ENCODE data around the gene TRAPPC1. TPM values are rescaled to one million over a fixed set of nuclear protein-coding genes. Genes with fewer than 3 reads are reported as not detected.

TRAPPC1 gene
- total RNA-seq, 4 donors from 2014 or later = 42.7 to 70.9 (median 68.8) TPM

DNA sequence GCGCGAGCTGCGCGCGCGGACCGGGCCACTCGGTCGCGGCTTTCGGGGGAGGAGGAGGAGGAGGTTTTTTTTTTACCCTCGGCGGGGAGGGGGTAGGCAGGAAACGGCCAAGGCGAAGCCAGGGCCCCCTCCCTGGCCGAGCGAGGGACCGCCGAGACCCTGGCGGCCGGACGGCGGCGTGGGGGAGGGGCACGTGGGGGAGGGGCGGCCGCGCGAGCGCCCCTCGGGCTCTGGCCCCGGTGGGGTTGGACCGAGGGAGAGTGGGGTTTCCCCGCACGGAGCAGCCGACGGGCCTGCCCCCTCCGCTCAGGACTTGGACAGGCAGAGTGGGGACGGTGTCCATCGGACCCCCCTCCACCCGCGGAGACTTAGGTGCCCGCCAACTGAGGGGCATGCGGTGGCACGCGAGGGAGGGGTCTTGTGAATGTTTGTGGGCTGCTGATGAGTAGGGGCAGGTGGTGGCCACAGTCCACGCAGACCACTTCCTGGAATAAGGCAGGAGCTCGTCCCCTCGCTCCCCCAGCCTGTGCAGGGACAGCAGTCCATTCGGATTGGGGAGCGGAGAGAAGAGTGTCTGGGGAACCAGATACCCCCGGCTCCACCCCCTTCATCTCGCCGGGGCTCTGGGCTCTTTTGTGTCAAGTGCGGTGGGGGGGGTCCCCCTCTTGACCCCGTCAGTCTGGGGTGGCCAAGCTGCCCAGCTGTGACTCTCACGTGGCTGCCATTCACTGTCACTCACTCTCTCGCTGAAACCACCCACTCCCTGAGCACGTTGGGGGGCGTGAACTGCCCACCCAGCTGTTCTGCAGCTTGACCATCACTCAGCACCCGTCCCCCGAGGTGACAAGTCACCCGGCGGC is 46.1 kb downstream of the TRAPPC1 start:
- H3K27ac ChIP-seq = peak overlapping the region; percentile 93 to 99 (median 96)
- H3K4me3 ChIP-seq = peak overlapping the region; percentile 70 to 85 (median 80)
- H3K4me1 ChIP-seq = peaks cover 39 to 81% (median 70%) of the 10 kb centered on the region in 4 donors
- H3K9me3 ChIP-seq = no peaks in the 10 kb centered on the region
- no peaks in the 10 kb centered on the region for H3K36me3 ChIP-seq
- TF ChIP-seq EP300 (IDR thresholded peaks at IDR 0.05; ENCODE audit: low read depth) (no peak), POLR2AphosphoS5 (IDR thresholded peaks at IDR 0.05) (peak in 1 of 3 donors; percentile 9), POLR2A (IDR thresholded peaks at IDR 0.05) (no peak)
- TF ChIP-seq, protein P1, sequence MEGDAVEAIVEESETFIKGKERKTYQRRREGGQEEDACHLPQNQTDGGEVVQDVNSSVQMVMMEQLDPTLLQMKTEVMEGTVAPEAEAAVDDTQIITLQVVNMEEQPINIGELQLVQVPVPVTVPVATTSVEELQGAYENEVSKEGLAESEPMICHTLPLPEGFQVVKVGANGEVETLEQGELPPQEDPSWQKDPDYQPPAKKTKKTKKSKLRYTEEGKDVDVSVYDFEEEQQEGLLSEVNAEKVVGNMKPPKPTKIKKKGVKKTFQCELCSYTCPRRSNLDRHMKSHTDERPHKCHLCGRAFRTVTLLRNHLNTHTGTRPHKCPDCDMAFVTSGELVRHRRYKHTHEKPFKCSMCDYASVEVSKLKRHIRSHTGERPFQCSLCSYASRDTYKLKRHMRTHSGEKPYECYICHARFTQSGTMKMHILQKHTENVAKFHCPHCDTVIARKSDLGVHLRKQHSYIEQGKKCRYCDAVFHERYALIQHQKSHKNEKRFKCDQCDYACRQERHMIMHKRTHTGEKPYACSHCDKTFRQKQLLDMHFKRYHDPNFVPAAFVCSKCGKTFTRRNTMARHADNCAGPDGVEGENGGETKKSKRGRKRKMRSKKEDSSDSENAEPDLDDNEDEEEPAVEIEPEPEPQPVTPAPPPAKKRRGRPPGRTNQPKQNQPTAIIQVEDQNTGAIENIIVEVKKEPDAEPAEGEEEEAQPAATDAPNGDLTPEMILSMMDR (IDR thresholded peaks at IDR 0.05) = peak in 1 of 5 experiments; percentile 4
- peak; percentile 55 for DNase-seq
- intact Hi-C loops (cut with DNase I; ENCODE audit: low total_unique reads) (no loop called here), in situ Hi-C loops (cut with MboI; ENCODE audit: low pct_ligation_motif_present in 1 of 4, low pct_unique_long_range_greater_than_20kb in 1 of 4, low sequenced_read_pairs in 3 of 4) (no loop called here)
- WGBS, 2 donors (ENCODE audit: low coverage in 1 of 2) = 1% methylated on average over 38 of the region's 64 CpGs; no CpG with 5 or more reads in 1 of the 2 donors
- no peaks in the 10 kb centered on the region for H3K27me3 ChIP-seq

DNA sequence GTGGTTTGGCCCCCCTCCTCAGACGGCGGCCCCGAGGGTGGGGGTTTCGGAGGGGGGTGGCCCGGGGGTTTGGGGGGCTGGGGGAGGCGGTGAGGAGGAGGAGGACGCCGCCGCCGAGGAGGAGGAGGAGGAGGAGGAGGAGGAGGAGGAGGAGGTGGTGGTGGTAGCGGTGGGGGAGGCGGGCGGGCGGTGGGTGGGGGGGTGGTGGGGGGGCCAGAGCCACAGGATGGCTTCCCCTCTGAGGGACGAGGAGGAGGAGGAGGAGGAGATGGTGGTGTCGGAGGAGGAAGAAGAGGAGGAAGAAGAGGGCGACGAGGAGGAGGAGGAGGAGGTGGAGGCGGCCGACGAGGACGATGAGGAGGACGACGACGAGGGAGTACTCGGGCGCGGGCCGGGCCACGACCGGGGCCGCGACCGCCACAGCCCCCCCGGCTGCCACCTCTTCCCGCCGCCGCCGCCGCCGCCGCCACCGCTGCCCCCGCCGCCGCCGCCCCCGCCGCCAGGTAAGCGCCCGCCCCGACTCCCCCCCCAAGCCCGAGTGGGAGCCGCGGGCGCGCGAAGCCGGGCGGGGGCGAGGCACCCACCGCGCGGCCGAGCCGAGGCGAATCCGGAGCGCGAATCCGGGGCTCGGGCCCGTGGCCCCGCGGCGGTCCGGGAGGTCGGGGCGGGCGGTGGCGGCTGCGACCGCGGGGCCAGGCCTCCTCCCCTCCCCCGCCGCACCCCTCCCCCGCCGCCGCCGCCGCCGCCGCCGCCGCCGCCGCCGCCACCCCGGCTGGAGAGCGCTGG is 47.0 kb downstream of the TRAPPC1 start:
- peak; percentile 22 for DNase-seq
- 0% methylated on average over 1 to 24 of the region's 100 CpGs for WGBS, 2 donors (ENCODE audit: low coverage in 1 of 2)
- Histone ChIP-seq H3K27ac (peak overlapping the region; percentile 93 to 99 (median 96)), H3K4me1 (peaks cover 35 to 84% (median 68%) of the 10 kb centered on the region in 4 donors), H3K9me3 (no peaks in the 10 kb centered on the region), H3K27me3 (no peaks in the 10 kb centered on the region), H3K4me3 (peak overlapping the region; percentile 70 to 85 (median 80)), H3K36me3 (peaks cover 0 to 3% (median 0%) of the 10 kb centered on the region in 4 donors)
- intact Hi-C loops (cut with DNase I; ENCODE audit: low total_unique reads) (no loop called here), in situ Hi-C loops (cut with MboI; ENCODE audit: low pct_ligation_motif_present in 1 of 4, low pct_unique_long_range_greater_than_20kb in 1 of 4, low sequenced_read_pairs in 3 of 4) (no loop called here)
- TF ChIP-seq EP300 (IDR thresholded peaks at IDR 0.05; ENCODE audit: low read depth) (no peak), POLR2A (IDR thresholded peaks at IDR 0.05) (no peak), POLR2AphosphoS5 (IDR thresholded peaks at IDR 0.05) (no peak)
- TF ChIP-seq, protein P1 (IDR thresholded peaks at IDR 0.05) = no peak

DNA sequence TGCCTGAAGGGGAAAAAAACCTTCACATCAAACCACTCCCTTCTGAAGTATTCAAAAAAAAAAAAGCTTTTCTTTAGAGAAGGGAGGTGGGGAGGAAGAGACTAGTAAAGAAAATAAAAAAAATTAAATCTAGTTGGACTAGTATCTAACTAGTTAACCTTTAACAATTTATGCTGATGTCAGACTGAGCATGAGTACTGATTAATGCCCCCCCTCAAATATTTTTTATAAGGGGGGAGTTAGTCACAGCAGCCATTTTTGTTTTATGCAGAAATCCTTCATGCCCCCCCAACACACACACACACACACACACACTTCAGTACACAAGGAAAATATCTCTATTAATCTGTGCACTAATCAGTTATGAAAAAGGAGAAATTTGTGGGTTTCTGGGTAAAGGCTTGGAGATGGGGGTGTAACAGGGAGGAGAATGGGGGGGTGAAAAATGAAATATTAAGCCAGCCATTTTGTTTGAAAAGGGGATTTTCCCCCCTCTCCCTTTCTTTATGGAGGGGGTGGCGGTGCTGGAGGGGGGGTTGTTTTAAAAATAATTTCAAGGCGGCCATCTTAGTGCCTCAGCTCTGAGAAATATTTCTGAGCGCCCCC is 47.9 kb downstream of the TRAPPC1 start:
- Histone ChIP-seq H3K27me3 (no peaks in the 10 kb centered on the region), H3K9me3 (no peaks in the 10 kb centered on the region), H3K36me3 (peaks cover 0 to 11% (median 0%) of the 10 kb centered on the region in 4 donors), H3K4me1 (peaks cover 26 to 81% (median 59%) of the 10 kb centered on the region in 4 donors), H3K4me3 (peak overlapping the region in 3 of 4 donors; percentile 78 to 85 (median 83)), H3K27ac (peak overlapping the region; percentile 93 to 99 (median 96))
- no peak for DNase-seq
- in situ Hi-C loops (cut with MboI; ENCODE audit: low pct_ligation_motif_present in 1 of 4, low pct_unique_long_range_greater_than_20kb in 1 of 4, low sequenced_read_pairs in 3 of 4) = no loop called here
- intact Hi-C loops (cut with DNase I; ENCODE audit: low total_unique reads) = no loop called here
- no peak for TF ChIP-seq EP300 (IDR thresholded peaks at IDR 0.05; ENCODE audit: low read depth)
- TF ChIP-seq, protein P1 (IDR thresholded peaks at IDR 0.05) = no peak
- no peak for TF ChIP-seq POLR2A (IDR thresholded peaks at IDR 0.05)
- no peak for TF ChIP-seq POLR2AphosphoS5 (IDR thresholded peaks at IDR 0.05)
- WGBS, 2 donors (ENCODE audit: low coverage in 1 of 2) = 3 to 7% methylated on average over 2 to 3 of the region's 3 CpGs
